ENCODE data around the gene DNAH11. TPM values are rescaled to one million over a fixed set of nuclear protein-coding genes. Genes with fewer than 3 reads are reported as not detected.

Gene DNAH11
- total and polyA plus RNA-seq, 2 of the 8 experiments (the other 6 are each of a cell fraction or from before 2014, with no cell fraction given) = 1.8 to 4.9 TPM

DNA sequence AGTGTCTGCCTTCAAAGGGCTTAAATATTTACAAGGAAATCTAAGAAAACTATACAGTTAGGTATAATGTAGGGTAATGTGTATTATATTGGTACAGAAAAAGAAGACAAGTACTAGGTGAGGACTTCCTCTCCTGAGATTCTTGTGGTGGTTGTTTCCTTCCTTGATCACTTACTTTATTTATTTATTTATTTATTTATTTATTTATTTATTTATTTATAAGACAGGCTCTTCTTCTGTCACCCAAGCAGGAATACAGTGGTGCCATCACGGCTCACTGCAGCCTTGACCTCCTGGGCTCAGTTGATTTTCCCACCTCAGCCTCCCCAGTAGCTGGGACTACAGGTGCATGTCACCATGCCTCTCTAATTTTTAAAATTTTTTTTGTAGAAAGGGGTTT lies 18.2 kb upstream of the DNAH11 start:
- Histone ChIP-seq H2BK5ac (ENCODE audit: low read depth, low read length) (no peak overlapping the region), H3K4ac (replicated peaks; ENCODE audit: insufficient read length, low read depth, low read length) (no peak overlapping the region), H2BK20ac (ENCODE audit: low read length) (no peak overlapping the region), H2BK12ac (ENCODE audit: low read depth, low read length) (no peak overlapping the region), H3K79me2 (ENCODE audit: control insufficient read depth in 1 of 2, insufficient read depth in 2 of 2, low read length in 2 of 2) (no peaks in the 10 kb centered on the region), H4K5ac (ENCODE audit: insufficient read length, low read depth, low read length) (no peak overlapping the region), H3K79me1 (ENCODE audit: low read depth, low read length) (no peaks in the 10 kb centered on the region), H3K4me1 (replicated peaks in 1 of 4; ENCODE audit: control insufficient read depth in 3 of 4, insufficient read depth in 4 of 4, low read length in 3 of 4) (no peaks in the 10 kb centered on the region), H2BK15ac (ENCODE audit: low read length) (no peak overlapping the region), H2BK120ac (replicated peaks; ENCODE audit: low read depth, low read length) (no peak overlapping the region), H3K23me2 (ENCODE audit: low read depth, low read length) (no peaks in the 10 kb centered on the region), H4K91ac (replicated peaks; ENCODE audit: insufficient read length, low read length) (no peak overlapping the region), H3K56ac (replicated peaks; ENCODE audit: insufficient read length, low read depth, low read length) (no peak overlapping the region), H3K4me3 (ENCODE audit: extremely low read depth in 1 of 4, insufficient read depth in 2 of 4, low read depth in 3 of 4, low read length in 4 of 4) (no peak overlapping the region), H2AFZ (ENCODE audit: low read length) (no peak overlapping the region), H3K23ac (ENCODE audit: insufficient read length) (no peak overlapping the region), H3K27ac (ENCODE audit: low read depth, low read length) (no peak overlapping the region), H4K20me1 (replicated peaks in 1 of 2; ENCODE audit: control insufficient read depth in 1 of 2, insufficient read depth in 2 of 2, low read length in 2 of 2) (no peaks in the 10 kb centered on the region), H3K18ac (ENCODE audit: extremely low read depth, low read length) (no peak overlapping the region), H3K4me2 (ENCODE audit: insufficient read depth in 1 of 2, low read depth in 2 of 2, low read length in 2 of 2) (no peak overlapping the region), H3K36me3 (ENCODE audit: control insufficient read depth in 2 of 4, insufficient read depth in 4 of 4, low read length in 3 of 4) (no peaks in the 10 kb centered on the region), H3K27me3 (replicated peaks in 1 of 4; ENCODE audit: control insufficient read depth in 3 of 4, extremely low read depth in 1 of 4, insufficient read depth in 3 of 4, low read length in 3 of 4) (no peaks in the 10 kb centered on the region), H3K9ac (replicated peaks in 1 of 4; ENCODE audit: extremely low read depth in 1 of 4, low read depth in 3 of 4, low read length in 3 of 4) (no peak overlapping the region), H3K9me3 (ENCODE audit: insufficient read depth in 2 of 2, low read depth in 1 of 2, low read length in 1 of 2) (peaks cover 9 to 15% of the 10 kb centered on the region in 2 experiments), H2AK5ac (ENCODE audit: low read depth, low read length) (no peak overlapping the region), H4K8ac (ENCODE audit: extremely low read depth, insufficient read depth, low read length) (no peak overlapping the region), H3K14ac (ENCODE audit: insufficient read length) (no peak overlapping the region)
- 94% methylated on average over 1 of the region's 1 CpG; no CpG with 5 or more reads in 1 of the 2 experiments for WGBS, 2 experiments (ENCODE audit: extremely low coverage in 1 of 2, insufficient coverage in 1 of 2, insufficient read length in 1 of 2, insufficient replicate concordance in 2 of 2, low coverage in 1 of 2, low lambda C conversion rate in 2 of 2, missing lambda C conversion rate in 1 of 2)
- ChIA-PET POLR2A (ENCODE audit: partially characterized antibody) (no interaction called here), CTCF (ENCODE audit: partially characterized antibody) (interaction anchor here (0.9 to 1.2 kb wide), 2 partner anchors 48 to 243 kb away, joined by 3 read pairs; no protein-coding TSS in a partner anchor)
- FAIRE-seq (no peak), DNase-seq (ENCODE audit: low read depth in 1 of 2, low spot score in 2 of 2) (no peak)
- TF ChIP-seq SP4 (IDR thresholded peaks at IDR 0.05; ENCODE audit: low read length) (no peak), CHD1 (IDR thresholded peaks at IDR 0.05; ENCODE audit: low read depth, low read length) (no peak), TAF7 (optimal IDR thresholded peaks at IDR 0.05; ENCODE audit: borderline replicate concordance, low read depth, low read length) (no peak), SUZ12 (IDR thresholded peaks at IDR 0.05; ENCODE audit: low read length) (no peak), POLR2A (IDR thresholded peaks at IDR 0.05; ENCODE audit: control extremely low read depth in 1 of 2, low read depth in 2 of 2, low read length in 2 of 2) (no peak), RAD21 (IDR thresholded peaks at IDR 0.05 in 1 of 2, conservative IDR thresholded peaks at IDR 0.05 in 1 of 2; ENCODE audit: low read depth in 2 of 2, low read length in 2 of 2) (no peak), POU5F1 (IDR thresholded peaks at IDR 0.05; ENCODE audit: low read depth, low read length) (no peak), CTBP2 (IDR thresholded peaks at IDR 0.05; ENCODE audit: borderline replicate concordance, insufficient read depth, insufficient read length, low read length) (no peak), GTF2F1 (IDR thresholded peaks at IDR 0.05; ENCODE audit: borderline replicate concordance, low read depth, low read length) (no peak), TBP (IDR thresholded peaks at IDR 0.05; ENCODE audit: low read depth, low read length) (no peak), SIN3A (conservative IDR thresholded peaks at IDR 0.05 in 1 of 2, IDR thresholded peaks at IDR 0.05 in 1 of 2; ENCODE audit: low read depth in 1 of 2, low read length in 2 of 2) (no peak), TEAD4 (IDR thresholded peaks at IDR 0.05; ENCODE audit: low read depth, low read length) (no peak), TAF1 (IDR thresholded peaks at IDR 0.05; ENCODE audit: low read depth, low read length) (no peak), EZH2 (IDR thresholded peaks at IDR 0.05; ENCODE audit: low read depth, low read length, severe bottlenecking) (no peak)
- TF ChIP-seq, protein P1, sequence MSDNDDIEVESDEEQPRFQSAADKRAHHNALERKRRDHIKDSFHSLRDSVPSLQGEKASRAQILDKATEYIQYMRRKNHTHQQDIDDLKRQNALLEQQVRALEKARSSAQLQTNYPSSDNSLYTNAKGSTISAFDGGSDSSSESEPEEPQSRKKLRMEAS (IDR thresholded peaks at IDR 0.05) = no peak
